C4-2B (cell line): ENCODE data around the gene HEBP1.

ENCODE experiments used
- ZFX ChIP-seq: fragments of 450-650 bp; IDR thresholded peaks from 2 replicates; pipeline ENCODE4 v1.6.1; 2017
- TF ChIP-seq, protein P1 (sequence below): fragments of 450-650 bp; conservative IDR thresholded peaks from 2 replicates; pipeline ENCODE4 v1.5.1; 2017; ENCODE audit warnings: mild to moderate bottlenecking

DNA sequence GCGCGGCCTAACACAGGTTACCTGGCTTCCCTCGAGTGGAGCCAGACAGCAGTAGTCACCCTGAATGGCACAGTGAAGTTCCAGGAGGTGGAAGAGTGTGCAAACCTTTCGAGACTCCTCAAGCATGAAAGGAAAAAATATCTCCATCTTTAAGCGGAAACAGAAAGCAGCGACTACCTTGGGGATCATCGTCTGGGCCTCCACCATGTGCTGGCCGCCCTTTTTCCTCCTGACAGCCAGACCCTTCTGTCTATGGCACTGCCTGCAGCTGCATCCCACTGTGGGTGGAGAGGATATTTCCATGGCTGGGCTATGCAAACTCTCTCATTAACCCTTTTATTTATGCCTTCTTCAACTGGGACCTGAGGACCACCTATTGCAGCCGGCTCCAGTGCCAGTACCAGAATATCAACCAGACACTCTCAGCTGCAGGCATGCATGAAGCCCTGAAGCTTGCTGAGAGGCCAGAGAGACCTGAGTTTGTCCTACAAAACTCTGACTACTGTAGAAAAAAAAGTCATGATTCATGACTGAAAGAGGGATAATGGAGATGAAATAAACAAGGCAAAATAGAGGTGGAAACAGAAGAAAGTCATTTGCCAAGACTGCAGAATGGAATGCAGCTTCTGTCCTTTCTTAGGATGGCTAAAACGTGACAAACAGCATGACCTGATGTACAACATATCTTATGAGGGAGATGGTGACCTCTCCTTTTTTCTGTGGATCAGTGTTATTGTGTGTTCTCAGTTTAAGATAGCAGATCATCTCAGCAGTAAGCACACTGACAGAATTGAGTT lies 2.4 kb upstream of the HEBP1 start:
- TF ChIP-seq, protein P1, sequence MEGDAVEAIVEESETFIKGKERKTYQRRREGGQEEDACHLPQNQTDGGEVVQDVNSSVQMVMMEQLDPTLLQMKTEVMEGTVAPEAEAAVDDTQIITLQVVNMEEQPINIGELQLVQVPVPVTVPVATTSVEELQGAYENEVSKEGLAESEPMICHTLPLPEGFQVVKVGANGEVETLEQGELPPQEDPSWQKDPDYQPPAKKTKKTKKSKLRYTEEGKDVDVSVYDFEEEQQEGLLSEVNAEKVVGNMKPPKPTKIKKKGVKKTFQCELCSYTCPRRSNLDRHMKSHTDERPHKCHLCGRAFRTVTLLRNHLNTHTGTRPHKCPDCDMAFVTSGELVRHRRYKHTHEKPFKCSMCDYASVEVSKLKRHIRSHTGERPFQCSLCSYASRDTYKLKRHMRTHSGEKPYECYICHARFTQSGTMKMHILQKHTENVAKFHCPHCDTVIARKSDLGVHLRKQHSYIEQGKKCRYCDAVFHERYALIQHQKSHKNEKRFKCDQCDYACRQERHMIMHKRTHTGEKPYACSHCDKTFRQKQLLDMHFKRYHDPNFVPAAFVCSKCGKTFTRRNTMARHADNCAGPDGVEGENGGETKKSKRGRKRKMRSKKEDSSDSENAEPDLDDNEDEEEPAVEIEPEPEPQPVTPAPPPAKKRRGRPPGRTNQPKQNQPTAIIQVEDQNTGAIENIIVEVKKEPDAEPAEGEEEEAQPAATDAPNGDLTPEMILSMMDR = no peak
- no peak for TF ChIP-seq ZFX
